Subcutaneous adipose tissue (tissue), 4 donors: Measurements from ENCODE around the gene KRTAP5-6. TPM values are rescaled to one million over a fixed set of nuclear protein-coding genes. Genes with fewer than 3 reads are reported as not detected.

Source experiments
- total RNA-seq, 4 donors: library from RNA; depleted of rRNA; stranded (reverse); fragments of >200 nt; gene quantifications; one replicate each; pipeline ENCODE4 v1.1.0, GENCODE V29; 2016
- TF ChIP-seq, protein P1 (sequence below): fragments of 450-650 bp; IDR thresholded peaks from one replicate; pipeline ENCODE4 v1.5.1; 2016; ENCODE audit warnings: low read depth, mild to moderate bottlenecking, control low read depth, antibody characterized with exemption, moderate library complexity

Gene KRTAP5-6
- total RNA-seq, 4 donors from 2014 or later, result not detected

DNA sequence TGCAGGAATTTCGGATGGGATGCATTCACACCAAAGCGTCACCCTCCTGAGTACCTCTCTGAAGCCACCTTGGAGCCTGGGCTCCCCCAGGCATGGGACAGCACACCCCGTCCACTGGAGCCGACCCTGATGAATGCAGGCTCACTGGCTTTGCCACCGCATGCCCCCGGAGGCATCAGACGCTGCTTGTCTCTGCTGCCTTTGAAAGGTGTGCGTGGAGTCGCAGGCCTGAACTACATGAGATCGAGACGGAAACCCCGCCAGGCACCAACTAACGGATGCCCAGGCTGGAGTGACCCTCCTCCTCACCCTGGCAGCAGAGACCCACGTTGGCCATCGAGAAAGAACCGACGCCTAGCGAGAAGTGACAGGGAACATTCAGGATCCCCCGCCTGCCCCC lies 45.0 kb upstream of the KRTAP5-6 start:
- TF ChIP-seq, protein P1, sequence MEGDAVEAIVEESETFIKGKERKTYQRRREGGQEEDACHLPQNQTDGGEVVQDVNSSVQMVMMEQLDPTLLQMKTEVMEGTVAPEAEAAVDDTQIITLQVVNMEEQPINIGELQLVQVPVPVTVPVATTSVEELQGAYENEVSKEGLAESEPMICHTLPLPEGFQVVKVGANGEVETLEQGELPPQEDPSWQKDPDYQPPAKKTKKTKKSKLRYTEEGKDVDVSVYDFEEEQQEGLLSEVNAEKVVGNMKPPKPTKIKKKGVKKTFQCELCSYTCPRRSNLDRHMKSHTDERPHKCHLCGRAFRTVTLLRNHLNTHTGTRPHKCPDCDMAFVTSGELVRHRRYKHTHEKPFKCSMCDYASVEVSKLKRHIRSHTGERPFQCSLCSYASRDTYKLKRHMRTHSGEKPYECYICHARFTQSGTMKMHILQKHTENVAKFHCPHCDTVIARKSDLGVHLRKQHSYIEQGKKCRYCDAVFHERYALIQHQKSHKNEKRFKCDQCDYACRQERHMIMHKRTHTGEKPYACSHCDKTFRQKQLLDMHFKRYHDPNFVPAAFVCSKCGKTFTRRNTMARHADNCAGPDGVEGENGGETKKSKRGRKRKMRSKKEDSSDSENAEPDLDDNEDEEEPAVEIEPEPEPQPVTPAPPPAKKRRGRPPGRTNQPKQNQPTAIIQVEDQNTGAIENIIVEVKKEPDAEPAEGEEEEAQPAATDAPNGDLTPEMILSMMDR, result no peak

DNA sequence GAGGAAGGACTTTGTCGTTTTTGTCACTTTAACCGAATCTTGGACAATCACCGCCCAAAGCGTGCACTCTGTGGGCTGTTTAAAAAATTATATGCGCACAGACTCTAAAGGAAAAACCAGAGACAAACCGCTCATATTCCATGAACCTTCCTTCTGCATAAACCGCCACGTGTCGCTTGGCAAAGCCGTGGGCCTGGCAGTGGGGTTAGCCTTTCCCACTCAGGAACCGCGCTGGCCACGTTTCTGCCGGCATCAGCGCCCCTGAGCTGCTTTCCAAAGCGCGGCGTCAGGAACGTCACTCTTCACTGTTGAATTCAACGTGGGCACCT lies 44.6 kb upstream of the KRTAP5-6 start:
- TF ChIP-seq, protein P1, result no peak

DNA sequence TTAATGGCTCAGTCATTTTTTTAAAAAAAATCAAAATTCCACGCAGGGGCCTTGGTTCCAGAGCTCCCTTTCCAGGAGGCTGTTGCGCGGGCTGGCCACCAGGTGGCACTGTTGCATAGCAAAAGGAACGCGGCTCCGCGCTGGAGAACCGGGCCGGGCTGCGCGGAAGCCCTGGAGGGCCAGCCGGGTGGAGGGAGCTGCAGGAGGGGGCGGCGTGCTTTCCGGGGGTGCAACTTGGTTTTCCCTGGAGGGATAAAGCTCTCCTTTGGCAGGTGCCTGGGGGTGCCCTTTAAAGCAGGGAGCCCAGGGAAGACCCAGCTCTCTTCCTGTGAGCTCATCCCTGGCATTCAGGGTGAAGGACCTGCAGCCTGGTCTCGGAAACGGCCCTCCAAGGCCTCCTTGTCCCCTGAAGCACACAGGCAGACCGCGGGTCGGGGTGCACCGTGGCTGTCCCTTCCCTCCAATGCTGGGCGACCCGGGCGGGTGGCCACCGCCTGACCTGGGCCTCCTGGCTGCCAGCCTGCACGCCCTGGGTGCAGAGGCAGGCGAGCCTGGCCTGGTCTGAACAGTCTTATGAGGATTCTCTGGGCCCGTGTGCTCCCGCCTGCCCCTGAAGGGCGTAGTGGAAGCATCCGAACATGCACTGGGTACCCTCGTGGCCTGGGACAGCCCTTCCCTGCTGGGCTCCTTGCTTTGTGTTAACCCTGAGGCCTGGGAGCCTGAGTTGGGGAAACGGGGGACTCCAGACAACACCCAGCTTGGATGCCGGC lies 44.0 kb upstream of the KRTAP5-6 start:
- TF ChIP-seq, protein P1, result no peak

DNA sequence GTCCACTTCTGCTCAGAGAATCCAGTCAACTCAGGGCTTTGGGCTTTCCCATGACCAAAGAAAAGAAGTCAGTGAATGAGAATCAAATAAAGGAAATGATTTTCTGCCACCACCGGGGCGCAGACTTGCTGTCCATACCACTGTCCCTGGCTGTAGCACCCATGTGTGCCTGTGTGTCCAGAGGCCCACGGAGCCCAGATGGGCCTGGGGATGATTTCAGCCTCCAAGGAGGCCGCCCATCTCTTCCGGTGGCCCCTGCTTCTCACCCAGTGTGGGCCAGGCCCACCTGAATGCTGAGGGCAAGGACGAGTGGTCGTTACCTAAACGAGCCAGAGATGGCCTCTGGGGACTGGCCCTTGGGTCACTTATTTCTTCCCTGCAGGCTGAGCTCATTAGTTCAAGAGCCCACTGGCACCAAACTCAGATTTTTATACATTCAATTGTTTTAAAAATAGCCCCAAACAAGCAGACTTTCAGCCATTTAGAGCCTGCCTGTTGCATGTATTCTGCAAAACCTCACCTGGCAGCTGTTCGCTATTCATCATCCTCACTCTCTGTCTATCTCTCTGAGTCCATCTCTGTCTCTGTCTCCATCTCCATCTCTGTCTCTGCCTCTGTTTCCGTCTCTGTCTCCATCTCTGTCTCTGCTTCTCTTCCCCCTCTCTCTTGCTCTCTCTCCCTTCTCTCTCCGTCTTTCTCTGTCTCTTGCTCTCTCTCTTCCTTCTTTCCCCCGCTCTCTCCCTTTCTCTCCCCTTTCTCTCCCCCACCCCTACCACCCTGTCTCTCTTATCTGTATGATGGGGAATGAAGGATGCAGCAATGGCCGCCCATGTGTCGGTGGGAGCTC lies 43.2 kb upstream of the KRTAP5-6 start:
- TF ChIP-seq, protein P1, result no peak

DNA sequence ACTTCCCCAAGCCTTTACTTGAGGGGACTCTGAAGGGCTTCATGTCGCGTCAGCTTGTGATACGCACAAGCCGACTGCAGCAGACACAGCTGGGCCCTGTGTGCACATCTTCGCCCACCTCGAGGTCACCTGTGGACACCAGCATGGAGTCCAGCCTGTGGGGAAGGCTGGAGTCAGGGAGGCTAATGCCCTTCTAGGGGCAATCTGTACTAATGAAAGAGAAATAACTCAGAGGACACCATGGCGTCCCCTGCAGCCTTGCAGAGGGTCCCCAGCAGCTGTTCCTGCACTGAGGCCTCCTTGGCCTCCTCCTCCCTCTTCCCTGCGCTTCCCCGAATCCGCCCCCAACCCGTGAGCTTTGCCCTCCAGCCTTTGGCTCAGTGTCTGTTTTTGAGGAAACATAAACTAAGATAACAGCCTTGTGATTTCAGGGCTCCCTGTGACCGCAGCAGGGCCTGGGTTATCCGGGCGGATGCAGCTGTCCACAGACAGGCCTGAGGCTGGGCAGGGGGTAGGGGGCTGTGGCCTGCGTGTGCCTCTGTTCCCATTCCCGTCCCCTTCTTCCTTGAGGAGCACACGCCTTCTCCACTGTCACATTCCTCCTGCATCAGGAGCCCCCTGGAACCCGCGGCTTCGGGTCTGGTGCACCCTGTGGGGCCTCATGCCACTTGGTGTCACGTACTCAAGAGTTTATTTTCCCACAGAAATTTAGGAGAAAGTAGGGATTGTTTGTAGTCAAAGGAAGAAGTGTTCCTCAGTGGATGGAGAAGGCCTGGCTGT lies 42.4 kb upstream of the KRTAP5-6 start:
- TF ChIP-seq, protein P1, result no peak

DNA sequence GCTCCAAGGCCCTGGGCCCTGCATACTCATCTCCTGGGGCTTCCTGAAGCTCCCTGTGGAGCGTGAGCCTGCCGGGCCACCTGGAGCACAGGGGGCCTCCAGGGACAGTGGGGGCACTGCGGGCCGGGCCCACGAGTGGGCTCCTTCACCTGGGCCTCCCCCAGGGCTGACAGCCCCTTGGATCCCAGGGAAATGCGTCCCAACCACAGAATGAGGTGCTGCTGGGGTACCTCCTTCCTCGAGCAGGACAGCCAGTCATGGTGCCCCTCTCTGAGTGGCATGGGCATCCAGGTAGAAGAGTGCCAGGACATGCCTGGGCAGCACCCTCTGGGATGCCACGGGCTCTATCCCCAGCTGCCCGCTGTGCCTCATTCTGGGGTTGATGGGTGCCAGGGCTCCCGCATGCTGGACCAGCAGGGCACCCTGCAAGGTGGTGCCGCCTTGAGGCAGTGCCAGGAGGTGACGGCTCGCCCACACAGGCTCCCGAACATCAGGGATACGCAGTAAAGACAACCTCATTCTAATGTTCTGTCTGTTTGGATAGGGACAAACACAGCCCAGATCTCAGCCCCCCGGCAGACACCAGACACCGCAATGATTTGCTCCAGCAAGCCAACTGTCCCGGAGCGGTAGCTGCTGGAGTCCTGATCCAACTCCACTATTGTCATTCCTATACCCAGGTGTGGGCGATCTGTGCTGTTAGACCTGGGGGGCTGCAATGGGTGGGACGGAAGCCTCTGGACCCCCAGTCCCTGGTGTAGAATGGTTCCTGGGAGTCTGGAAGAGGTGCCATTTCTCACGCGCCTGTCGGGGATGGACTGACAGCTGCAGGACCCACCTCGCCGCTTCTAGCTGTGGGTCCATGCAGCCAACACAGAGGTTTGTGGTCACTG lies 41.6 kb upstream of the KRTAP5-6 start:
- TF ChIP-seq, protein P1, result no peak
